Measurements from ENCODE around the gene ARID5B.

ARID5B gene

GRCh38 chr10:61887772-61888171, 13.7 kb upstream of the ARID5B start:
- CTCF ChIA-PET, result no interaction called here
- POLR2A ChIA-PET (ENCODE audit: low non-redundant PET), result no interaction called here
- no peak for DNase-seq (ENCODE audit: low spot score)
- TF ChIP-seq, protein P1, sequence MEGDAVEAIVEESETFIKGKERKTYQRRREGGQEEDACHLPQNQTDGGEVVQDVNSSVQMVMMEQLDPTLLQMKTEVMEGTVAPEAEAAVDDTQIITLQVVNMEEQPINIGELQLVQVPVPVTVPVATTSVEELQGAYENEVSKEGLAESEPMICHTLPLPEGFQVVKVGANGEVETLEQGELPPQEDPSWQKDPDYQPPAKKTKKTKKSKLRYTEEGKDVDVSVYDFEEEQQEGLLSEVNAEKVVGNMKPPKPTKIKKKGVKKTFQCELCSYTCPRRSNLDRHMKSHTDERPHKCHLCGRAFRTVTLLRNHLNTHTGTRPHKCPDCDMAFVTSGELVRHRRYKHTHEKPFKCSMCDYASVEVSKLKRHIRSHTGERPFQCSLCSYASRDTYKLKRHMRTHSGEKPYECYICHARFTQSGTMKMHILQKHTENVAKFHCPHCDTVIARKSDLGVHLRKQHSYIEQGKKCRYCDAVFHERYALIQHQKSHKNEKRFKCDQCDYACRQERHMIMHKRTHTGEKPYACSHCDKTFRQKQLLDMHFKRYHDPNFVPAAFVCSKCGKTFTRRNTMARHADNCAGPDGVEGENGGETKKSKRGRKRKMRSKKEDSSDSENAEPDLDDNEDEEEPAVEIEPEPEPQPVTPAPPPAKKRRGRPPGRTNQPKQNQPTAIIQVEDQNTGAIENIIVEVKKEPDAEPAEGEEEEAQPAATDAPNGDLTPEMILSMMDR (conservative IDR thresholded peaks at IDR 0.05; ENCODE audit: low read depth), result no peak
- no peak overlapping the region for H3K27ac ChIP-seq

GRCh38 chr10:61888744-61889143, 12.8 kb upstream of the ARID5B start:
- no peak overlapping the region for H3K27ac ChIP-seq
- ChIA-PET POLR2A (ENCODE audit: low non-redundant PET) (no interaction called here), CTCF (interaction anchor here (0.6 kb wide), 1 partner anchor 74 kb away, joined by 3 read pairs; no protein-coding TSS in a partner anchor)
- no peak for DNase-seq (ENCODE audit: low spot score)
- TF ChIP-seq, protein P1 (conservative IDR thresholded peaks at IDR 0.05; ENCODE audit: low read depth), result no peak

GRCh38 chr10:61890430-61890829, 11.1 kb upstream of the ARID5B start:
- ChIA-PET POLR2A (ENCODE audit: low non-redundant PET) (no interaction called here), CTCF (interaction anchor here (1.0 kb wide), 1 partner anchor 42 kb away, joined by 6 read pairs; no protein-coding TSS in a partner anchor)
- TF ChIP-seq, protein P1 (conservative IDR thresholded peaks at IDR 0.05; ENCODE audit: low read depth), result no peak
- H3K27ac ChIP-seq, result no peak overlapping the region
- DNase-seq (ENCODE audit: low spot score), result no peak

DNA sequence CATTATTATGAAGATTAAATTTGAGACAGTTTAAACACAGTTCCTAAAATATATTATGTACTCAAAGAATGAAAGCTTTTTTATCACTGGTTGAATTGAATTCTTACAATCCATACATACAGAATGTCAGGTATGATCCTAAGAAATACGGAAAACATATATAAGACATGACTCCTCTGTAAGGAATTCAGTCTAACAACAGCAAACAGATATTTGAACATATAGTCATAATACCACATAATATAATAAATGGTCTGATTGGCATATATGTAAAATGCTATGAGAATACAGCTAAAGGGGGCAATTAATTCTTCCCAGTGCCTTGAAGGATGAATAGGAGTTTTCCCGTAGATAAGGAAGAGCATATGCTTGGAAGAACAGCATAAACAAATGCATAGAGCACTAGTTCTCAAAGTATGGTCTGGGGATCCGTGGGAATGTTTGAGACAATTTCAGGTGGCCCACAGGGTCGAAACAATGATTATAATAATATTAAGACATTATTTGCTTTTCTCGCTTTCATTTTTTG, 10.6 kb upstream of the ARID5B start:
- ChIA-PET POLR2A (ENCODE audit: low non-redundant PET) (no interaction called here), CTCF (no interaction called here)
- TF ChIP-seq, protein P1 (conservative IDR thresholded peaks at IDR 0.05; ENCODE audit: low read depth), result no peak
- H3K27ac ChIP-seq, result no peak overlapping the region
- DNase-seq (ENCODE audit: low spot score), result no peak

DNA sequence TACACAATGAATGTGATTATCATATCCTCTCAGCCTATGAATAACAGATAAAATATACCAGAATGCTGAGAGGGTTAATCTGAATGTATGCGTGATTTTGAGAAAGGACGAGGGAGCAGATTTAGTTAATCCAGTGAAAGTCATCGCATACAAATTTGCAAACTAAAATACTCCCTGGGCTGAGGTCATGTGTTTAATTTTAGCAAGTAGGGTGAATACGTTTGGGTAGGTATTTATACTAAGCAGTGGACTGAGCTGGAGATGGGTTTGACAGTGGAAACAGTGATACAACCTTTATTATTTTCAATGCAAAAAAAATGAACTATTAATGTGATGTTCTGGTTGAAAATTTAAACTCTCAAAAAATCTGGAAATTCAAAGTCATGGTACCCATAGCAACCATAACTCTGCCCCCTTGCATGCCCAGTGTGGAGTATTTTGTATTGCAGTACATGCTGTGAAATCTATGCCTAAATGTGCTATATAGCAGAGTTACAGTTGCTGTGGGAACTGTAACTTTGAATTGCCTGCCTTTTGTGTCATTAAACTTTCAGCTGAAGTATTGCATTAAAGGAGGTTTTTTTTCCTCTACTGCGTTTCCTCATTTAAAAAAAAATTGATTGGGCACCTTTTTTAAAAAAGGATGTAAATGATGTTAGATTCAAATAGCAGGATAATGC, 9.5 kb upstream of the ARID5B start:
- TF ChIP-seq, protein P1 (conservative IDR thresholded peaks at IDR 0.05; ENCODE audit: low read depth), result no peak
- no peak for DNase-seq (ENCODE audit: low spot score)
- CTCF ChIA-PET, result interaction anchor here (0.6 kb wide), 1 partner anchor 112 kb away, joined by 3 read pairs; no protein-coding TSS in a partner anchor
- POLR2A ChIA-PET (ENCODE audit: low non-redundant PET), result no interaction called here
- no peak overlapping the region for H3K27ac ChIP-seq

DNA sequence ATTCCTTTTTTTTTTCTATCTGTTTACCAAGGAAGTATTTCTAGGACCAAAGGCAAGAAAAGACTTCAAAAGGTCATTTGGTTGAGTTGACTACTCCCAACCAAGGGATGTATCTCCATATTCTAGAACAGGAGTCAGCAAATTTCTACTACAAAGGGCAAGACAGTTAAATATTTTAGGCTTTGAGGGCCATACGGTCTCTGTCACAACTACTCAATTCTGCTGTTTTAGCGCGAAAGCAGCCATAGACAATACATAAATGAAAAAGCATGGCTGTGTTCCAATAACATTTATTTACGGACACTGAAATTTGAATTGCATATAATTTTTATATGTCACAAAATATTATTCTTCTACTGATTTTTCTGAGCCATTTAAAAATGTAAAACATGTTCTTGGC, 8.5 kb upstream of the ARID5B start:
- no peak for DNase-seq (ENCODE audit: low spot score)
- ChIA-PET CTCF (interaction anchor here (0.8 kb wide), 1 partner anchor 107 kb away, joined by 3 read pairs; no protein-coding TSS in a partner anchor), POLR2A (ENCODE audit: low non-redundant PET) (no interaction called here)
- no peak overlapping the region for H3K27ac ChIP-seq
- TF ChIP-seq, protein P1 (conservative IDR thresholded peaks at IDR 0.05; ENCODE audit: low read depth), result no peak
